Caki2 (cell line): ENCODE measurements around the gene CACNA1C. TPM values are rescaled to one million over a fixed set of nuclear protein-coding genes. Genes with fewer than 3 reads are reported as not detected.

Source experiments
- DNase-seq: peaks from one replicate; pipeline ENCODE4 v3.0.0-alpha.2; 2015; ENCODE audit warnings: low read depth
- in situ Hi-C: cut with HindIII; loops from 2 replicates; pipeline ENCODE4 v1.10.0; 2016; ENCODE audit warnings: low sequenced_read_pairs, low pct_unique_long_range_greater_than_20kb, mixed read lengths
- total RNA-seq: library from RNA; depleted of rRNA; stranded (reverse); fragments of >200 nt; shearing (Covaris generic); gene quantifications from 2 replicates; pipeline ENCODE4 v1.2.3, GENCODE V29; 2014; ENCODE audit warnings: low replicate concordance

The CACNA1C gene
- total RNA-seq, 1 experiment from 2014 or later, result 1.2 TPM

DNA sequence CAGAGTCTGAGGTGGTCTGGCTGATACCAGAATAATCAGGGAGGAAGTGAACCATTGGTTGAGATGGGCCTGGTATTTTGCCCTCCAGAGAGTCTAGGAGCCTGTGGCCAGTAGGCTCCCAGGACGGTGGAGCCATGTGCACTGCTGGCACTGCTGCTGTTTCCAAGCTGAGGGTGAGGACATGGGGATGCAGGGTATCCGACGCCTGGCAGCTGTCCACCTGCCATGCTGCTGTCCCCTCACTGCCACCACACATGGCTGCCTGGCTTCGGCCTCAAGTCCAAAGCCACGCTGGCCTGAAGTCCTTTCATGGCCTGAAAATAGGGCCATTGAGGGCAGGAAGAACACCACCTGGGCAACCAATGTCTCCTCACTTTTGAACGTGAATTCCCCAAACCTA, 8.6 kb downstream of the CACNA1C start:
- no peak for DNase-seq
- in situ Hi-C loops, result no loop called here

DNA sequence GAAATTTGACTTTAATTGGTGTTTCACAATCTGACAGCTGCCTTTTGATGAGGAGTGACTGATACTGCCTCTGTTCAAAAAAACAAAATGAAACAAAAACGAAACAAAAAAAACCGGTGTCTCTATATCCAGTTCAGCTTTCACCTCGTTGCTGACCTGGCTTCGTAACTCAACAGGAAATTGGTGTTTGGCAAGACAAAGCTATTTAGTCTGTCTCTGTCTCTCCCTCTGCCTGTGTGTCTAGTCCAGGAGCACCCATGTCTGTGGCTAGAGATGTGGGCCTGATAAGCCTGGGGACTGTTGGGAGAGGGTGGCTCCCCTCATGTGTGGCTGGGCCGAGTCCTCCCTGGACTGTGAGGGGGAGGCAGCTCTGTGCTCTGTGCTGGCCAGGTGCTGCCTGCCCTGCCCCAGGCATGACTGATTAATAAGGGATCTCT, 11.3 kb downstream of the CACNA1C start:
- DNase-seq, result no peak
- in situ Hi-C loops, result no loop called here

DNA sequence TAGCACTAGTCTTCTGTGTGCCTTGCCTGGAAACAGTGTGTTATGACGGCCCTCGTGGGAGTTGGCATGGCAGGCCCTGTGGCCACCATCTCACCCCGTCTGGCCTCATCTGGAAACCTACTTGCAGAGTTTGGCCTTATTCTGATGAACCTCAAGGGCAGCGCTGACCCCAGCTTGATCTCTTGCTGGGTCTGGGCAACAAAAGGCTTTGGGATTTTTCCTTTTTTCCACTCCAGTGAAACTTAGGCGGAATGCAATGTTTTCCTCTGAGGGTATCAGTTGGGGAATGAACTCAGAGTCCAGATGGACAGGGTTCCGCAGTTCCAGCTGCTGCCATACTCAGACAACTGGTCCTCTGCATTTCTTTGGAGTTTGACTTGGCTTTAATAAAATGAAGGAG, 15.9 kb downstream of the CACNA1C start:
- DNase-seq, result no peak
- in situ Hi-C loops, result no loop called here

DNA sequence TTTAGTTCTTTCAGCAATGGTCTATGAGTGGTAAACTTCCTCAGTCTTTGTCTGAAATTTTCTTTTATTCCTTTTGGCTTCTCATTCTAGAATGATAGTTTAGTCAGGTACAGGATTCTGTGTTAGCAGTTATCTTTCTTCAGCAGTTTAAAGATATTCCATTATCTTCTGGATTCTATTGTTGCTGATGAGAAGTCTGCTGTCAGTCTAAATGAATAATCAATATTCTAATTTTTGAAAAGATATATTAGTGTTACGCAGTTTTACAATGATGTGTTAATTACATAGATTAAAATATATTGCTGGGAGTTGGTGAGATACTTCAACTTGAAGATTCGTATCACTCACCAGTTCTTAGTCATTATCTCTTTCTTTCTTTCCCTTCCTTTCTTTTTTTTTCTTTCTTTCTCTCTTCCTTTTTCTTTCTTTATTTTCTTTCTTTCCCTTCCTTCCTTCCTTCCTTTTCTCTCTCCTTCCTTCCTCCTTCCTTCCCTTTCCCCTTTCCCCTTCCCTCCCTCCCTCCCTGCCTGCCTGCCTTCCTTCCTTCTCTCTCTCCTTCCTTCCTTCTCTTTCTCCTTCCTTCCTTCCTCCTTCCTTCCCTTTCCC, 17.8 kb downstream of the CACNA1C start:
- DNase-seq, result no peak
- in situ Hi-C loops, result no loop called here

DNA sequence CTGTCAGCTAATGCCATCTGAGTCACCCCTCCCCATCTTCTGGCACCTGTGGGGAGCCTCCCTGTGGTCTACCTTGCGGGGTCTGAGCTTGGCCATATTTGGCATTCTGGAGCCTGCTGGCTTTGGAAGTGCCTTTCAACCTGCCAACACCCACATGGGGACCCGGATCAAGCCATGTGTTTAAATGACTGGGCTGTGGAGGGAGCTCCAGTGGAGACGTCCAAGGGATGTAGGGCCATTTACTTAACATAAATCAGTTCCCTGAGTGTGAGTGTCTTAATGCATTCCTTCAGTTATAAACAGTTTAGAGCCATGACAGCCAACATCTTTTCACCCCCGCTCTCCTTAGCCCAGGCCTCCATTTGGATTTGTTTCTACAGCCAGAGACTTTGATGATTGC, 22.0 kb downstream of the CACNA1C start:
- in situ Hi-C loops, result no loop called here
- DNase-seq, result no peak

DNA sequence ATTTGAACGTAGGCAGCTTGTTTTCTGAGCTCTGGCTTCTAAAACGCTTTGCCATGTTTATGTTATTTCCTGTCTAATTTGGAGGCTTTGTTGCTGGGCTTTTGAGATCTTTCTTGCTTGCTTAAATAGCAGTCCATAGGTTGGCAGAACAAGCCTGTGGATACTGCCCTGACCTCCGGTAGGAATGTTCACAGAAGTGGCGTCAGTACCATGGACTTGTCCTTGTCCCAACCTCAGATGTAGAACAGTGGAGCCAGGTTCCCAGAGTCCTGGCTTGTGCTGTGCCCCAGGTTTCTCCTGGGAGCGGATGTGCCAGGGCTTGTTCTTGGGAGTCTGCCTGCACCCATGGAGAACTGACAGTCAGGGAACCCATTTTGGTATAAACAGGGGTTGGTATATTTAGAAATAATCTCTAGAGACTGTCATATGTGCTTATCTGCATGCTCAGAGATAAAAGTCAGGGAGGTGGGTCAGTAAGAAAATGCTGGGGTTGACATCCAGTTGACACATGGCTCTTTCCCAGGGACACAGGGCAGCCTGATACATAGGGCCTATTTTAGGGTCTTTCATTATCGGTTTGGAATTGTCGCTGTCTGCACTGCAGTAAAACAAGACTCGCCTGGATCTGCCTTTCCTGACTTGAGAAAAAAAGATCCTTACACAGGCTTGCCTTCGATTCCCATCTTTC, 22.9 kb downstream of the CACNA1C start:
- no peak for DNase-seq
- in situ Hi-C loops, result no loop called here

DNA sequence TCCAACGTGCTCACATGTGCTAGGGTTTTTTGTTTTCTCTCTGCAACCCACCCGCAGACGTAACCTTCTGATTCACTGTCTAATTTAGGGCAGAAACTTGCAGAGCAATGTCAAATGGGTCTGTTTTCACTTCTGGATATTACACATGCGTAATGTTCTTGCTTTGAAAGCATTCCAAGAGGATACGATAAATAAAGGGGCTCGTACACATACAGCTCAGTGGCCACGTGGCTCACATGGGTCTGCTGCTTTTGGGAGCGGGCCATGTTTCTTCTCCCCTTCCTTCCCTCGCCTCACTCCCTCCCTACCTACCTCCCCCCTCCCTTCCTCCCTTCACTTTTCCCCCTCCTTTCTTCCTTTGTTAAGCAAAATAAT, 23.4 kb downstream of the CACNA1C start:
- in situ Hi-C loops, result no loop called here

DNA sequence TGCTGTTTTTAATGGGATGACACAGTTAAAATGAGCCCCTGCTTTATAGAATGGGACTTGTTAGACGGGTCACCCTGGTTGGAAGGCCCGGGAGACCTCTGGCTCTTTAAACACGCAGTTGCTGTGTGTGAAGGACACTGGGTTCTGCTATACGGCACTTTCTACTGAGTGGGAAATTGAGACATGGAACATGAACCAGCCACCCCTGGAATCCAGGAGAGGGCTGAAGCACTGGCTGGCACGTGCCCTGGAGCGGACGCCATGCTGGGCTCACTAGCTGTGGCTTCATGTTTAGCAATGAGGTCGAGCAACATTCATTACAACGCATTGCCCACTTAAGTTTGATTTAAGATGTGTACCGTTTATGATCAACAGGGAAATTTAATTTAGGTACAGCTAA, 23.9 kb downstream of the CACNA1C start:
- DNase-seq, result no peak
- in situ Hi-C loops, result no loop called here

More for the DNA sequence above, 23.4 kb downstream of the CACNA1C start:
- DNase-seq, result no peak

DNA sequence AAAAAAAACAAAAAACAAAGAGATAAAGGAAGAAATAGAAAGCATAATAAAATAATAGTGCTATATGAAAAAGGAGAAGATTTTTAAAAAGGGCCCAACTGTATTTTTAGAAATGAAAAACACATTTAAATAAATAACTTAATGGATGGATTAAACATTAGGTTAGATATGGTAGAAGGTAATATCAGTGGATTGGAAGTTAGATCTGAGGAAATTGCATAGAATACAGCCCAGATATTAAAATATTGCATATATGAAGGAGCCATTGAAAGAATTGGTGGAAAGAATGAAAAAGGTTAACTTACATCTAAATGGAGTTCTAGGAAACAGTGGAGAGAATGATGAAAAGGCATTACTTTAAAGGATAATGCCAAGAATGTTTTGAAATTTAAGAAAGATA, 27.8 kb downstream of the CACNA1C start:
- in situ Hi-C loops, result no loop called here

DNA sequence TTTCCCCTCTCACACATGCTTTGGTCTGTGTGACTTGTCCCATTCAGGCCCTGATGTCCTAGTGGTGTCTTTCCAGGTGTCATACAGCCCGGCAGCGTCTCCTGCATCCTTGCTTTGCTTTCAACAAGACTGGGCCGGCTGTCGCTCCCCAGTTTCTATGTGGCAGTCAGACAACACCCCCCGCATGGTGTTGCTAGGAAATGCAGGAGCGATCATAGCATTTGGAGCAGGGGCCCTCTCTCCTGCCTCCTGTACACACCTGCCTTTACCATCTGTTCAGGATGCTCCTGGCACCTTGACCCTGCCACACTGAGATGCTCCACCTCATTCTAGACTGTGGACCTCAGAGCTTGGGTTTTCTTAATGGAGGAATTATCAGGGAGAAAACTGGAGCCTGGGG, 29.5 kb downstream of the CACNA1C start:
- in situ Hi-C loops, result no loop called here
- DNase-seq, result no peak

More for the DNA sequence above, 27.8 kb downstream of the CACNA1C start:
- no peak for DNase-seq

DNA sequence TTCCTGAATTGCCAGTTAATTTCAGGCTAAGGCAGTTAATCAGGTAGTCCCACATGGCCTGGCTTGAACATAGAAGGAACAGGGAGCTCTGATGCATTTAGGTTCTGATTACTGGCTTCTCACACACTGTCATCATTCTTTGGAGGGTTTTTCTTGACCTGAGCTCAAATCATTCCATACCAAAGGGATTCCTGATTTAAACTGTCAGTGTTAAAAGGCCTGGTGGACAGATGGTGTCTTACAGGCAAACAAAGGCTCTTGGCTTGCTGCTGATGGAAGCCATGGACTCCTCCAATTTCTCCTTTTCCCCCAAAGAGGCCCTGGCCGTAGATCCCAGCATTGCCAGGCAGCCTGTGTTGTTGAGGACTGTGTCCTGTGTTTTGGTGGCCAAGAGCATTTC, 30.2 kb downstream of the CACNA1C start:
- in situ Hi-C loops, result no loop called here
- no peak for DNase-seq

DNA sequence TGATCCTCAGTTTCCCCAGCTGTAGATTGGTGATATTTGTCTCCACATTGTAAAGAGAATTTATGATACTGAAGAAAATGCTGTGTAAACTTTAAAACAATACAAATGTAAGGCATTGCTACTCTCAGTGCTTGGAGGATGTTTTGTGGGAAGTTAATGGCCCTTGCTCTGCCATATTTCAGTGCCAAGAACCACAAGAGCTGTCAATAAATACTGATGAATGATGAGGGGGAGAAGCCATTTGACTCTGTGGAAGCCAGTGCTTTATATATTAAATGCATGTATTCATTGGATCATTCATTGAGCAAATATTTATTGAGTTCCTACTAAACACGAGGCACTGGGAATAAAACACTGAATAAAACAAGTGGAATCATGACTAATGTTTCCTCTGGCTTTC, 30.8 kb downstream of the CACNA1C start:
- in situ Hi-C loops, result no loop called here
- no peak for DNase-seq

DNA sequence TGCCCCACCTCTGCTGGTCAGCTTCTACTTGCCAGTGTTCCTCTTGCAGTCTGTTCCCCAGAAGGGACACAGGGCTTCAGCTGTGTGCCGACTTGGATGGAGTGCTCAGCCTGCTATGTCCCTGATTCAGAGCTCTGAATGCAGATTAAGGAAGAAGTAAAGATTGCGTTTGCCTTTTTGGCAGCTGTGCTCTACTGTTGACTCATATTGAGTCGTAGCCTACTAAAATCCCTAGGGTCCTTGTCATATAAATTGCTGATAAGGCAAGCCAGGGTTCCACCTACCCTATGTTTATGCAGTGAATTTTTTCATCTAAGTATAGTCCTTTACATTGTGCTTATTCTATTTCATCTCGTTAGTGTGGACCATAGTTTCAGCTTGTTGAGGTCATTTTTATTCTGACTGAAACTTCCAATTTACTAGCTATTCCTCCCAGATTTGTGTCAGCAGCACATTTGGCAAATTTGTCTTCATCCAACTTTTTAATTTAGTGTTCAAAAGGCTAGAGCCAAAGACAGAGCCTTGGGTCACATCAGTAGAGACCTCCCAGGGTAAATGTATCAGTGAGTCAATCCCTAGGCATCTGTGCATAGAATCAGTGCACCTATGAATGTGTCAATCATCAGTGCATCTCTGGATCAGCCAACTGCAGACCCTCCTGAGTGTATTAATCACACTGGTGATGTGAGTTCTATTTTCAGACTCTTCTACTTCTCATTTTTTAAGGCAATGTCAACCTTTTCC, 31.9 kb downstream of the CACNA1C start:
- no peak for DNase-seq
- in situ Hi-C loops, result no loop called here

DNA sequence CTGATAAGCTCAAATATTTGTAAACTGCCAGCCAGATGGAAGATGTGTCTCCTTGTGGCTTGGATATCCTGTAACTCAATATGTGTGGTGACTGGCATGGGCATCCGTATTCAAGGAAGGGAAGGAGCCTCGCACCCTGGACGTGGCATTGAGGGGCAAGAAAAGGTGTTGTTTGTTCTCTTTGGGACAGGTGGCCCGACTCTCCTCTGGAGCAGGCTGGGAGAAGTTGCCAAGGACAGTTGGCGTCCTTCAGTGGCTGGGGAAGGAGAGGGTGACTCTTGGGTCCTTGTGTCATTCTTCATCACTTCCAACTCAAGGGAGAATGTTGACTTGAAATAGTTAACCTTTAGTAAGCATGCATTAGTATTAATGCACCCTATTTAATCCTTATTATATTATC, 39.6 kb downstream of the CACNA1C start:
- in situ Hi-C loops, result no loop called here
- DNase-seq, result no peak

DNA sequence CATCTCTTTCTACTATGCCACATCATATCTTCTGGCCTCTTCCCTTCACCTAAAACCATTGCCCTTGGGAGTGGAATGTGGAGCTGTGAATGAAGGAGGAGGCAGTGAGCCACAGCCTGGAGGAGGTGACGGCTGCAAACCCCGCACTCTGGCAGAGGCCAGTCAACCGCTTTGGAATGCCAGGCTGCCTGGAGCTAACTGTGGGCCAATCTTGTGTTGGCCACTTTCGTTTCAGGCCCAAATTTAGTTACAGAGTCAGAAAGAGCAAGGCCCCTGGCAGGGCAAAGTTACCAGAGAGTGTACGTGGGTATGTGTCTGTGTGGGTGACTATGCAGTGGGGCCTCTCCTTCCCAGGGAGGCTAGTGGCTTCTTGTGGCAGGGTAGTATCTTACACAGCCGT, 40.1 kb downstream of the CACNA1C start:
- in situ Hi-C loops, result no loop called here
- DNase-seq, result no peak

DNA sequence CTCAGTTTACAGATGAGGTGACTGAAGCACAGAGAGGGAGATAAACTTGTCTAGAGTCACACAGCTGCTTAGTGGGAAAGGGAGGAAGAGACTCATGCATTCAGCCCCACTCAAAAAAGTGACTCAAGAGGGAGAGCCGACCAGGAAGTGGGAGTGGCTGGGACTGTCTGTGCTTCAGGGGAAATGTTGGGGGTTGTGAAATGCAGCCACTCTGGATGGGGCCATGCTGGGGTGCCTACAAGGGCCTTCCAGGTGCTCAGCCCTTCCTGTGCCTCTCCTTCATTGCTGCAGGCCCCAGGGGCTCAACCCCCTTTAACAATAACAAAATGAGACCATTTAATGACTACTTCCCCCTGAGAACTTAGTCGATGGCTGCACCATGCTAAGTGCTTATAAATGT, 41.8 kb downstream of the CACNA1C start:
- in situ Hi-C loops, result no loop called here

DNA sequence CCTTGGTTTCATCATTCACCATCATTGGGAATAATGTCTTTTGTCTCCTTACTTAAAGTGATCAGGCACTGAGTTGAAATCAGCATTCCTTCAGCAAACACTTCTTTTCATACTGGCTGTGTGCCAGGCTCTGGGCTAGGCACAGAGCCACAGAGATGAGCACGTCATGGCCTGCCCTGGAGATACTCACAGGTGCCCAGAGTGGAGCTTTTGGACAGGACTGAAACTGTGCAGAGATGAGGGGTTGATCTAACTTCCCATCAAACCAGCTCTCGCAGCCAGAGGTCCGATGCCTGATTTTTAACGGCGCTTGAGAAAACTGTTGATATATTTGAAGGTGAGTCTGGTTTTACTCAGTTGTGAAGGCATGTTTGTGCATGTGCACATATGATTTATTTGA, 43.1 kb downstream of the CACNA1C start:
- DNase-seq, result no peak
- in situ Hi-C loops, result no loop called here

More for the DNA sequence above, 41.8 kb downstream of the CACNA1C start:
- DNase-seq, result no peak

DNA sequence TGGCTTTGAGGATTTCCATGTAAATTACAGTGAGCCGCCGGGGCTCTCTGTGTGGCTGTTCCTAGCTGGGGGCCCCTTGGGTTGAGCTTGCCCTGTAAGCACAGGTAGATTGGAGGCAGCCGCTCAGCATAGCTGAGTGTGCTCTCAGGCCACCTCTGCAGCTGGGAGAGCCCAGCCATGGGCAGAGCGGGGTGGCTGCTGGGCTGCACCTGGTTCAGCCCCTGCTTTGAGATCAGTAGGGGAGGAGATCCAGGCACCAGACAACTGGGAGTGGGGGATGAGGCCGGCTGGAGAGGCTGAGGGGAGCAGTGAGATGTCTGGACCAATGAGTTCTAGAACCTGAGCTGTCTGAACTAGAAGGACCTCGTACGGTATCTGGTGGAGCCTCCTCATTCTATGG, 44.8 kb downstream of the CACNA1C start:
- in situ Hi-C loops, result no loop called here
- DNase-seq, result no peak

DNA sequence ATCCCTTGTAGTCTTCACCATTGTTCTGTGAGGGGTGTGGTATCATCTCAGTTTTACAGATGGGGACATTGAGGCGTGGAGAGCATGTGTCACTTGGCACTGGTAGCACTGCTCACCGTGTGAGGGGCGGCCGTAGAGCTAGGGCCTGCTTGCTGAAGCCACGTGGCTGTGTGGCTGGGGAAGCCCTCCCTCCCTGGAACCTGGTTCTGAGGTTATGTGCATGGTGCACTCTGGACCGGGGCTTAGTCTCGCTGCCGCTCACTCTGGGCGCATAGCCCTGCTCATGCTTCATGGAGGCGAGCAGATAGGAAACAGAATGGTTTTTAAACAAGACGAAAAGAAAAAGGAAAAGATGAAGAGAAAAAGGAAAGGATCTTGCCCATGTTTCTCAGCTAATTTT, 46.1 kb downstream of the CACNA1C start:
- in situ Hi-C loops, result no loop called here
- no peak for DNase-seq

DNA sequence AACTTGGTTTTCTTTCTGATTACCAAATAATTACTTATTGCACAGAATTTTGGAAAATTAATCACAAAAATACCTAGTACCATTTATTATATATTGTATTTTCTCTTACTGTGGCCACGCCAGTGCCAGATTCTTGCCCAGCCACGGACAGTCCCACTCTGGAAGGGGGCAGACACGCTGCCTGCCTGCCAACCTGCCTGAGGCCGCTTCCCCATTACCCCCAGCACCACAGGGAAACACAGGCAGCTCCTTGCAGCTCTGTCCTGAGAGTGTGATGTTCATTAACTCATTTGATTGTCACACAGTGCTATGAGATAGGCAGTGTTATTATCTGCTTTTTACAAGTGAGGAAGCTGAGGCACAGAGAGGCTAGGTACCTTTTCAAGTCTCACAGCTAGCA, 46.8 kb downstream of the CACNA1C start:
- in situ Hi-C loops, result no loop called here

More for the DNA sequence above, 46.8 kb downstream of the CACNA1C start:
- no peak for DNase-seq
